HepG2 (cell line): Measurements from ENCODE around the gene PSMB3. TPM values are rescaled to one million over a fixed set of nuclear protein-coding genes. Genes with fewer than 3 reads are reported as not detected.

Experiments used
- ATM ChIP-seq: fragments of 450-650 bp; IDR thresholded peaks from 2 replicates; pipeline ENCODE4 v1.7.1; 2017; ENCODE audit warnings: mild to moderate bottlenecking, borderline replicate concordance
- FOXK2 ChIP-seq: fragments of 450-650 bp; IDR thresholded peaks from 2 replicates; pipeline ENCODE4 v1.6.1; 2016
- FOXM1 ChIP-seq: sonication (generic); formaldehyde crosslinking; IDR thresholded peaks from 2 replicates; pipeline ENCODE4 v1.5.0; 2020; ENCODE audit warnings: missing genetic modification reagents
- JDP2 ChIP-seq: sonication (generic); formaldehyde crosslinking; IDR thresholded peaks from 2 replicates; pipeline ENCODE4 v1.8.1; 2022; ENCODE audit warnings: missing genetic modification reagents, borderline replicate concordance
- MIER3 ChIP-seq: IDR thresholded peaks from 2 replicates; pipeline ENCODE4 v1.6.1; 2016; ENCODE audit warnings: missing compliant biosample characterization, borderline replicate concordance
- NFE2L2 ChIP-seq: fragments of 150-350 bp; IDR thresholded peaks from 2 replicates; pipeline ENCODE4 v1.6.1; 2014; ENCODE audit warnings: low read length
- PATZ1 ChIP-seq: sonication (generic); formaldehyde crosslinking; IDR thresholded peaks from 2 replicates; pipeline ENCODE4 v1.4.0; 2020; ENCODE audit warnings: missing genetic modification reagents
- RXRA ChIP-seq: sonication (generic); formaldehyde crosslinking; IDR thresholded peaks from 2 replicates; pipeline ENCODE4 v1.5.1; 2020; ENCODE audit warnings: missing genetic modification reagents
- SRSF4 ChIP-seq: fragments of 200-400 bp; formaldehyde crosslinking; IDR thresholded peaks from one replicate; pipeline ENCODE4 v1.6.1; 2018; ENCODE audit warnings: mild to moderate bottlenecking, low read depth, low read length, moderate library complexity; ENCODE audit not compliant: poor library complexity, severe bottlenecking
- TAF15 ChIP-seq: fragments of 200-400 bp; formaldehyde crosslinking; IDR thresholded peaks from one replicate; pipeline ENCODE4 v1.6.1; 2018; ENCODE audit warnings: mild to moderate bottlenecking, low read depth, low read length; ENCODE audit not compliant: poor library complexity, severe bottlenecking
- XRCC5 ChIP-seq: fragments of 200-400 bp; formaldehyde crosslinking; optimal IDR thresholded peaks from 2 replicates; pipeline ENCODE3; 2017; ENCODE audit warnings: mild to moderate bottlenecking, low read length
- ZBTB40 ChIP-seq, 2 experiments: fragments of 450-650 bp in 1 of 2; sonication (generic) in 1 of 2; formaldehyde crosslinking in 1 of 2; IDR thresholded peaks; 2 replicates each; pipeline versions ENCODE4 v1.6.1 to v1.8.0; 2016 to 2022; ENCODE audit warnings: antibody characterized with exemption in 1 of 2, mild to moderate bottlenecking in 1 of 2, missing genetic modification reagents in 1 of 2
- ZNF101 ChIP-seq: sonication (generic); formaldehyde crosslinking; IDR thresholded peaks from 2 replicates; pipeline ENCODE4 v1.4.0; 2020; ENCODE audit warnings: mild to moderate bottlenecking, low read depth, missing genetic modification reagents, borderline replicate concordance
- ZNF18 ChIP-seq: sonication (generic); formaldehyde crosslinking; IDR thresholded peaks from 2 replicates; pipeline ENCODE4 v1.8.0; 2022; ENCODE audit warnings: mild to moderate bottlenecking, missing genetic modification reagents; ENCODE audit not compliant: insufficient replicate concordance
- ZNF576 ChIP-seq: sonication (generic); formaldehyde crosslinking; IDR thresholded peaks from 2 replicates; pipeline ENCODE4 v1.4.0; 2020; ENCODE audit warnings: mild to moderate bottlenecking, missing genetic modification reagents
- ZNF780A ChIP-seq: sonication (generic); formaldehyde crosslinking; IDR thresholded peaks from 2 replicates; pipeline ENCODE4 v1.8.0; 2022; ENCODE audit warnings: mild to moderate bottlenecking, missing genetic modification reagents, moderate library complexity
- polyA plus RNA-seq, 8 experiments: library from polyadenylated mRNA; depleted of rRNA in 3 of 8; stranded (reverse) in 7 of 8; unstranded in 1 of 8; fragments of >200 nt; fragmentation: Illumina TruSeq in 4 of 8; extraction: Trizol in 4 of 8; gene quantifications; 2 replicates each; pipeline versions ENCODE4 v1.2.1 to v1.2.3, GENCODE V29; 2011 to 2016; ENCODE audit warnings: low read depth in 4 of 8, missing spikeins in 1 of 8, mixed read lengths in 1 of 8; ENCODE audit not compliant: insufficient read depth in 1 of 8
- total RNA-seq, 5 experiments: library from RNA; depleted of rRNA; stranded (reverse); fragments of >200 nt; fragmentation: Illumina TruSeq; extraction: Trizol; gene quantifications; 2 replicates each; pipeline ENCODE4 v1.2.3, GENCODE V29; 2016; ENCODE audit warnings: low read depth in 1 of 5

The PSMB3 gene
- total and polyA plus RNA-seq, 2 of the 13 experiments (the other 11 are each of a cell fraction or from before 2014, with no cell fraction given), result 366 to 517 TPM

- TF ChIP-seq ZNF18 (CRISPR knock-in tag), result peak; percentile 9
- TF ChIP-seq ZNF576, result no peak
- peak; percentile 14; the same call in 1 of the 2 replicates for TF ChIP-seq FOXK2
- TF ChIP-seq JDP2 (CRISPR knock-in tag), result no peak
- TF ChIP-seq NFE2L2, result 0 out of 2 replicates have a peak, but pooled peaks have one; percentile 4
- TF ChIP-seq FOXM1 (CRISPR knock-in tag), result no peak
- no peak for TF ChIP-seq ATM
- TF ChIP-seq RXRA (CRISPR knock-in tag), result no peak
- TF ChIP-seq ZNF101 (CRISPR knock-in tag), result no peak
- TF ChIP-seq MIER3, result 0 out of 2 replicates have a peak, but pooled peaks have one; percentile 15
- 0 out of 2 replicates have a peak, but pooled peaks have one; percentile 7 for TF ChIP-seq PATZ1 (CRISPR knock-in tag)
- no peak for TF ChIP-seq SRSF4
- TF ChIP-seq TAF15, result no peak
- no peak for TF ChIP-seq XRCC5
- 0 out of 2 replicates have a peak, but pooled peaks have one; percentile 11 for TF ChIP-seq ZNF780A (CRISPR knock-in tag)
- TF ChIP-seq ZBTB40 (IDR thresholded peaks at IDR 0.05), result 0 out of 2 replicates have a peak, but pooled peaks have one; percentile 2
- no peak for TF ChIP-seq ZBTB40 (CRISPR knock-in tag; IDR thresholded peaks at IDR 0.05)
Measured at GRCh38 chr17:38751144-38751807, 1.3 kb upstream of the PSMB3 start (continued).
